PC-9 (cell line): ENCODE data around the gene DISC1. TPM values are rescaled to one million over a fixed set of nuclear protein-coding genes. Genes with fewer than 3 reads are reported as not detected.

Experiments
- BruUV-seq: library from RNA; stranded (reverse); fragments of 400-500 nt; replicated peaks from 2 replicates; lab custom pipeline; 2021; lab: Mats Ljungman, UMichigan
- CTCF ChIA-PET: fragments of 300-600 bp; sonication (Branson Sonifier 250); formaldehyde crosslinking; loops from one replicate; lab custom pipeline; 2022; ENCODE audit warnings: antibody characterized with exemption; lab: Charles Lee
- POLR2A ChIA-PET: fragments of 300-600 bp; sonication (Branson Sonifier 250); formaldehyde crosslinking; loops from one replicate; lab custom pipeline; 2022; ENCODE audit warnings: antibody characterized with exemption; ENCODE audit not compliant: unreplicated experiment; lab: Charles Lee
- DNase-seq, 2 experiments: peaks; one replicate each; pipeline versions ENCODE4 v3.0.0 to v3.0.0-alpha.2; 2015 to 2022; ENCODE audit warnings: mixed read lengths in 1 of 2
- H2AFZ ChIP-seq: fragments of 200-600 bp; sonication (generic); 2 replicates; pipeline ENCODE4 v1.8.1; 2017; ENCODE audit warnings: antibody characterized with exemption
- H3F3A ChIP-seq: fragments of 200-600 bp; sonication (generic); 2 replicates; pipeline ENCODE4 v1.8.1; 2017; ENCODE audit warnings: antibody characterized with exemption, mild to moderate bottlenecking, low read depth; ENCODE audit not compliant: insufficient read depth
- H3K27ac ChIP-seq: fragments of 200-600 bp; sonication (generic); 2 replicates; pipeline ENCODE4 v1.6.1; 2016; ENCODE audit warnings: mixed run types
- H3K27me3 ChIP-seq: fragments of 200-600 bp; sonication (generic); 2 replicates; pipeline ENCODE4 v1.6.1; 2016; ENCODE audit warnings: low read depth, mixed run types; ENCODE audit not compliant: insufficient read depth
- H3K36me3 ChIP-seq: fragments of 200-600 bp; sonication (generic); 2 replicates; pipeline ENCODE4 v1.6.1; 2016; ENCODE audit warnings: low read depth, mixed run types
- H3K4me1 ChIP-seq: fragments of 200-600 bp; sonication (generic); replicated peaks from 2 replicates; pipeline ENCODE4 v1.6.1; 2016; ENCODE audit warnings: mixed run types; ENCODE audit not compliant: insufficient read depth
- H3K4me2 ChIP-seq: fragments of 200-600 bp; sonication (generic); 2 replicates; pipeline ENCODE4 v1.6.1; 2017; ENCODE audit warnings: mixed run types
- H3K4me3 ChIP-seq: fragments of 200-600 bp; sonication (generic); 2 replicates; pipeline ENCODE4 v1.6.1; 2016; ENCODE audit warnings: mixed run types
- H3K79me2 ChIP-seq: fragments of 200-600 bp; sonication (generic); 2 replicates; pipeline ENCODE4 v1.6.1; 2017; ENCODE audit warnings: low read depth, mixed run types
- H3K9me2 ChIP-seq: fragments of 200-600 bp; sonication (generic); 2 replicates; pipeline ENCODE4 v1.8.1; 2017; ENCODE audit warnings: mild to moderate bottlenecking; ENCODE audit not compliant: insufficient read depth
- H3K9me3 ChIP-seq: fragments of 200-600 bp; sonication (generic); 2 replicates; pipeline ENCODE4 v1.8.1; 2016; ENCODE audit warnings: low read depth; ENCODE audit not compliant: insufficient read depth
- H4K20me1 ChIP-seq: fragments of 200-600 bp; sonication (generic); 2 replicates; pipeline ENCODE4 v1.8.1; 2017; ENCODE audit not compliant: insufficient read depth
- EZH2 ChIP-seq: fragments of 200-600 bp; sonication (generic); IDR thresholded peaks from 2 replicates; pipeline ENCODE4 v1.8.0; 2017; ENCODE audit warnings: antibody characterized with exemption, low read depth
- intact Hi-C: fragments of 100-400 bp; cut with micrococcal nuclease; formaldehyde crosslinking; loops from one replicate; pipeline ENCODE4 v1.10.0; 2022; ENCODE audit not compliant: unreplicated experiment
- total RNA-seq: library from RNA; stranded (reverse); gene quantifications from 2 replicates; pipeline ENCODE4 v1.2.3, GENCODE V29; 2021
- TF ChIP-seq, protein P1 (sequence below): fragments of 200-600 bp; sonication (generic); conservative IDR thresholded peaks from 2 replicates; pipeline ENCODE4 v1.6.1; 2017; ENCODE audit warnings: mixed run types, antibody characterized with exemption, mild to moderate bottlenecking, moderate library complexity

DISC1 gene
- total RNA-seq, 1 experiment from 2014 or later = 7.4 TPM

- intact Hi-C loops = no loop called here
- POLR2A ChIA-PET = no interaction called here
- Histone ChIP-seq H3K27me3 (no peaks in the 10 kb centered on the region), H3K36me3 (no peaks in the 10 kb centered on the region), H3K27ac (no peak overlapping the region), H3K4me2 (no peak overlapping the region), H3K79me2 (no peaks in the 10 kb centered on the region), H3F3A (no peaks in the 10 kb centered on the region), H3K9me2 (no peaks in the 10 kb centered on the region), H3K4me1 (no peaks in the 10 kb centered on the region), H4K20me1 (no peaks in the 10 kb centered on the region), H3K4me3 (no peak overlapping the region), H3K9me3 (no peaks in the 10 kb centered on the region), H2AFZ (no peak overlapping the region)
- no TSS peak for BruUV-seq
- TF ChIP-seq, protein P1, sequence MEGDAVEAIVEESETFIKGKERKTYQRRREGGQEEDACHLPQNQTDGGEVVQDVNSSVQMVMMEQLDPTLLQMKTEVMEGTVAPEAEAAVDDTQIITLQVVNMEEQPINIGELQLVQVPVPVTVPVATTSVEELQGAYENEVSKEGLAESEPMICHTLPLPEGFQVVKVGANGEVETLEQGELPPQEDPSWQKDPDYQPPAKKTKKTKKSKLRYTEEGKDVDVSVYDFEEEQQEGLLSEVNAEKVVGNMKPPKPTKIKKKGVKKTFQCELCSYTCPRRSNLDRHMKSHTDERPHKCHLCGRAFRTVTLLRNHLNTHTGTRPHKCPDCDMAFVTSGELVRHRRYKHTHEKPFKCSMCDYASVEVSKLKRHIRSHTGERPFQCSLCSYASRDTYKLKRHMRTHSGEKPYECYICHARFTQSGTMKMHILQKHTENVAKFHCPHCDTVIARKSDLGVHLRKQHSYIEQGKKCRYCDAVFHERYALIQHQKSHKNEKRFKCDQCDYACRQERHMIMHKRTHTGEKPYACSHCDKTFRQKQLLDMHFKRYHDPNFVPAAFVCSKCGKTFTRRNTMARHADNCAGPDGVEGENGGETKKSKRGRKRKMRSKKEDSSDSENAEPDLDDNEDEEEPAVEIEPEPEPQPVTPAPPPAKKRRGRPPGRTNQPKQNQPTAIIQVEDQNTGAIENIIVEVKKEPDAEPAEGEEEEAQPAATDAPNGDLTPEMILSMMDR = no peak
- TF ChIP-seq EZH2 = no peak
- CTCF ChIA-PET = interaction anchor here (0.7 kb wide), 1 partner anchor 102 kb away, joined by 4 read pairs; no protein-coding TSS in a partner anchor
- DNase-seq = no peak
Observed at GRCh38 chr1:231998791-231999190, 372.2 kb downstream of the DISC1 start.

- H4K20me1 ChIP-seq = no peaks in the 10 kb centered on the region; the same call in 1 of the 2 replicates
- no peak overlapping the region for H3K4me2 ChIP-seq
- no peak for TF ChIP-seq EZH2
- TF ChIP-seq, protein P1 = no peak
- 0 out of 2 replicates have a peak, but pooled peaks cover 4% of the 10 kb centered on the region for H3K9me3 ChIP-seq
- intact Hi-C loops = no loop called here
- no peaks in the 10 kb centered on the region for H3K27me3 ChIP-seq
- POLR2A ChIA-PET = no interaction called here
- BruUV-seq = no TSS peak
- no peaks in the 10 kb centered on the region for H3F3A ChIP-seq
- no peaks in the 10 kb centered on the region for H3K36me3 ChIP-seq
- no peaks in the 10 kb centered on the region for H3K79me2 ChIP-seq
- no peak overlapping the region for H3K4me3 ChIP-seq
- no peak overlapping the region for H3K27ac ChIP-seq
- no peaks in the 10 kb centered on the region for H3K4me1 ChIP-seq
- CTCF ChIA-PET = no interaction called here
- no peaks in the 10 kb centered on the region for H3K9me2 ChIP-seq
- no peak overlapping the region for H2AFZ ChIP-seq
- no peak for DNase-seq
Observed at GRCh38 chr1:232005300-232005699, 378.7 kb downstream of the DISC1 start.

- no peak for DNase-seq
- Histone ChIP-seq H3F3A (no peaks in the 10 kb centered on the region), H3K9me3 (0 out of 2 replicates have a peak, but pooled peaks cover 4% of the 10 kb centered on the region), H3K4me3 (no peak overlapping the region), H3K36me3 (no peaks in the 10 kb centered on the region), H2AFZ (no peak overlapping the region), H4K20me1 (no peaks in the 10 kb centered on the region; the same call in 1 of the 2 replicates), H3K4me2 (no peak overlapping the region), H3K27ac (no peak overlapping the region), H3K27me3 (no peaks in the 10 kb centered on the region), H3K9me2 (no peaks in the 10 kb centered on the region), H3K79me2 (no peaks in the 10 kb centered on the region), H3K4me1 (no peaks in the 10 kb centered on the region)
- ChIA-PET CTCF (no interaction called here), POLR2A (no interaction called here)
- intact Hi-C loops = no loop called here
- no TSS peak for BruUV-seq
- TF ChIP-seq EZH2 = no peak
- TF ChIP-seq, protein P1 = no peak
Observed at GRCh38 chr1:232009741-232010140, 383.2 kb downstream of the DISC1 start.
